Fibroblast of lung (primary cell): ENCODE measurements around the gene FSIP1. TPM values are rescaled to one million over a fixed set of nuclear protein-coding genes. Genes with fewer than 3 reads are reported as not detected.

Experiments used
- DNase-seq, 2 donors: peaks; one replicate each; pipeline versions ENCODE4 v3.0.0 to v3.0.0-alpha.2; 2010; ENCODE audit warnings: low read depth in 2 of 2
- H2AFZ ChIP-seq: 2 replicates; pipeline ENCODE4 v1.5.1; 2012; ENCODE audit warnings: low read length, control low read depth, inconsistent platforms
- H3K27ac ChIP-seq: 2 replicates; pipeline ENCODE4 v1.5.1; 2011; ENCODE audit warnings: low read length, control low read depth; ENCODE audit not compliant: insufficient read depth
- H3K27me3 ChIP-seq: 2 replicates; pipeline ENCODE4 v1.5.1; 2011; ENCODE audit warnings: mild to moderate bottlenecking, low read length; ENCODE audit not compliant: control insufficient read depth, insufficient read depth
- H3K36me3 ChIP-seq: 2 replicates; pipeline ENCODE4 v1.5.1; 2011; ENCODE audit warnings: low read length; ENCODE audit not compliant: control insufficient read depth, insufficient read depth
- H3K4me1 ChIP-seq: 2 replicates; pipeline ENCODE4 v1.5.1; 2011; ENCODE audit warnings: low read length; ENCODE audit not compliant: control insufficient read depth, insufficient read depth; ENCODE audit errors: extremely low read depth
- H3K4me2 ChIP-seq: 2 replicates; pipeline ENCODE4 v1.5.1; 2011; ENCODE audit warnings: low read length, control low read depth; ENCODE audit not compliant: insufficient read depth; ENCODE audit errors: extremely low read depth
- H3K4me3 ChIP-seq, 4 experiments: fragments of 200-600 bp in 1 of 4; sonication (generic) in 1 of 4; replicated peaks in 1 of 4; 2 replicates each; pipeline ENCODE4 v1.5.1; 2011 to 2016; ENCODE audit warnings: low read length in 4 of 4, low read depth in 3 of 4, mild to moderate bottlenecking in 3 of 4, control low read depth in 2 of 4, inconsistent platforms in 1 of 4, mixed read lengths in 1 of 4; ENCODE audit not compliant: insufficient read depth in 1 of 4; ENCODE audit errors: control extremely low read depth in 1 of 4
- H3K79me2 ChIP-seq: 2 replicates; pipeline ENCODE4 v1.5.1; 2012; ENCODE audit warnings: mild to moderate bottlenecking, low read length, inconsistent platforms; ENCODE audit not compliant: control insufficient read depth, insufficient read depth
- H3K9ac ChIP-seq: 2 replicates; pipeline ENCODE4 v1.5.1; 2011; ENCODE audit warnings: mild to moderate bottlenecking, low read length, control low read depth; ENCODE audit not compliant: insufficient read depth
- H3K9me3 ChIP-seq: 2 replicates; pipeline ENCODE4 v1.5.1; 2012; ENCODE audit warnings: low read depth, low read length; ENCODE audit not compliant: control insufficient read depth, insufficient read depth
- H4K20me1 ChIP-seq: 2 replicates; pipeline ENCODE4 v1.5.1; 2011; ENCODE audit warnings: low read length; ENCODE audit not compliant: control insufficient read depth, insufficient read depth; ENCODE audit errors: extremely low read depth
- CTCF ChIP-seq, 2 donors: IDR thresholded peaks in 1 of 2; conservative IDR thresholded peaks in 1 of 2; 1 replicate in 1 of 2; 2 replicates in 1 of 2; pipeline ENCODE4 v1.5.1; 2011 to 2012; ENCODE audit warnings: low read length in 2 of 2, control low read depth in 1 of 2, inconsistent platforms in 1 of 2, low read depth in 1 of 2, mild to moderate bottlenecking in 1 of 2
- EZH2 ChIP-seq: IDR thresholded peaks from 2 replicates; pipeline ENCODE4 v1.5.1; 2012; ENCODE audit warnings: low read length, control low read depth, mild to moderate bottlenecking; ENCODE audit errors: missing control alignments
- polyA plus RNA-seq, 2 donors: library from polyadenylated mRNA; depleted of rRNA in 1 of 2; stranded (reverse) in 1 of 2; unstranded in 1 of 2; fragments of >200 nt; gene quantifications; 2 replicates each; pipeline ENCODE4 v1.2.1, GENCODE V29; 2011 to 2012; ENCODE audit warnings: missing spikeins in 1 of 2
- total RNA-seq: library from RNA; depleted of rRNA; stranded (reverse); fragments of >200 nt; gene quantifications from 2 replicates; pipeline ENCODE4 v1.2.1, GENCODE V29; 2014

Gene FSIP1
- total and polyA plus RNA-seq, 2 donors (not counting 1 experiment from before 2014, with no cell fraction given), result 0.50 to 5.1 TPM

- H4K20me1 ChIP-seq, result no peaks in the 10 kb centered on the region
- no peak overlapping the region for H3K4me2 ChIP-seq
- H3K9me3 ChIP-seq, result no peaks in the 10 kb centered on the region
- H3K9ac ChIP-seq, result no peak overlapping the region
- H3K4me3 ChIP-seq, result no peak overlapping the region
- DNase-seq, result no peak
- H3K4me1 ChIP-seq, result no peaks in the 10 kb centered on the region
- peaks cover 12% of the 10 kb centered on the region for H3K79me2 ChIP-seq
- TF ChIP-seq EZH2 (no peak), CTCF (conservative IDR thresholded peaks at IDR 0.05 in 1 of 2, IDR thresholded peaks at IDR 0.05 in 1 of 2; ENCODE audit: low read depth in 1 of 2, low read length in 2 of 2) (no peak)
- no peak overlapping the region for H3K27ac ChIP-seq
- peaks cover 24% of the 10 kb centered on the region for H3K36me3 ChIP-seq
- H3K27me3 ChIP-seq, result no peaks in the 10 kb centered on the region
- H2AFZ ChIP-seq, result no peak overlapping the region
Observed at GRCh38 chr15:39803016-39803415, 20.4 kb upstream of the FSIP1 start.

GRCh38 chr15:39801641-39802309 is 19.1 kb upstream of the FSIP1 start:
- Histone ChIP-seq H3K4me3 (no peak overlapping the region), H4K20me1 (no peaks in the 10 kb centered on the region), H3K4me1 (no peaks in the 10 kb centered on the region), H3K27ac (no peak overlapping the region), H3K27me3 (no peaks in the 10 kb centered on the region), H3K36me3 (peaks cover 25% of the 10 kb centered on the region), H3K9me3 (no peaks in the 10 kb centered on the region), H3K79me2 (peaks cover 8% of the 10 kb centered on the region), H3K4me2 (no peak overlapping the region), H2AFZ (no peak overlapping the region), H3K9ac (no peak overlapping the region)
- no peak for DNase-seq
- TF ChIP-seq CTCF (conservative IDR thresholded peaks at IDR 0.05 in 1 of 2, IDR thresholded peaks at IDR 0.05 in 1 of 2; ENCODE audit: low read depth in 1 of 2, low read length in 2 of 2), result peak; percentile 20 to 40
- TF ChIP-seq EZH2, result no peak

DNA sequence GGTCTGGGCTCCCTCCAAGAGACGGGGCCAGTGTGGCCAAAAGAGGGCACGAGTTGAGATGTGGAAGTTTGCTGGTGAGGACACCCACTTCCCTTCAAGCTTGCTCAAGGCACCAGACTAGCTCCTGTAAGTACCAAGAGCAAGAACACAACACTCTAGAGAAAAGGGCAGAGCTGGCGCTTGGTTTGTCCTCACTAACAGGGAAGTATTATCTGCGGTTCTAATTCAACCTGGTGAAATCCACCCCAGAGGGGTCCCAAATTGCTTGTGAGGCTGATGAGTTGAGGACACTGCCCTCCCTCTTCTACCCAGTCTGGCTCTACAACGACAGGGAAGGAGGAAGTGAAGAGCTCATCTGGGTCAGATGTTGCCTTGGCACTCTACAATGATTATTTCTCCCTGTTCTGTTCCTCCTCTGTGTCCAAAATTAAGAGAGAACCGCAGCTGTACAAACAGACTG is 16.9 kb upstream of the FSIP1 start:
- TF ChIP-seq CTCF (conservative IDR thresholded peaks at IDR 0.05 in 1 of 2, IDR thresholded peaks at IDR 0.05 in 1 of 2; ENCODE audit: low read depth in 1 of 2, low read length in 2 of 2), result no peak
- no peak for TF ChIP-seq EZH2
- Histone ChIP-seq H3K4me2 (no peak overlapping the region), H3K27ac (no peak overlapping the region), H2AFZ (no peak overlapping the region), H4K20me1 (no peaks in the 10 kb centered on the region), H3K4me1 (no peaks in the 10 kb centered on the region), H3K27me3 (no peaks in the 10 kb centered on the region), H3K4me3 (no peak overlapping the region), H3K9me3 (no peaks in the 10 kb centered on the region), H3K36me3 (peaks cover 19% of the 10 kb centered on the region), H3K9ac (no peak overlapping the region), H3K79me2 (peaks cover 3% of the 10 kb centered on the region)
- no peak for DNase-seq
